NCI-H1417 treated with DMSO at 0.1 percent for 48 hours (cell line): ENCODE results near the gene FBRS.
"Not testable (repeated sequence)": the region's sequence is repeated elsewhere in the genome, so short reads cannot be mapped to it uniquely, and the experiment has no call there.

Source experiments
- DNase-seq: peaks from one replicate; lab custom pipeline; 2025; lab: John Stamatoyannopoulos, UW

Gene FBRS

GRCh38 chr16:30665155-30665829 lies 7.1 kb downstream of the FBRS start:
- no peak for DNase-seq

GRCh38 chr16:30665830-30666190 lies 7.6 kb downstream of the FBRS start:
- no peak for DNase-seq

- no peak for DNase-seq
These were observed 8.4 kb downstream of the FBRS start for GRCh38 chr16:30666681-30667080.

GRCh38 chr16:30667361-30667905 lies 9.2 kb downstream of the FBRS start:
- DNase-seq = no peak

GRCh38 chr16:30668393-30668792 lies 10.2 kb downstream of the FBRS start:
- no peak for DNase-seq

- DNase-seq = no peak
These were observed 11.0 kb downstream of the FBRS start for GRCh38 chr16:30669026-30669902.

GRCh38 chr16:30669903-30670824 lies 11.9 kb downstream of the FBRS start:
- no peak for DNase-seq

GRCh38 chr16:30675143-30675542 lies 16.9 kb downstream of the FBRS start:
- DNase-seq = no peak

GRCh38 chr16:30677931-30678585 lies 19.8 kb downstream of the FBRS start:
- DNase-seq = no peak

GRCh38 chr16:30678586-30678970 lies 20.3 kb downstream of the FBRS start:
- DNase-seq = no peak

- DNase-seq = no peak
These were observed 22.1 kb downstream of the FBRS start for GRCh38 chr16:30680326-30680725.

GRCh38 chr16:30688701-30689100 lies 30.5 kb downstream of the FBRS start:
- DNase-seq = no peak

GRCh38 chr16:30691907-30692306 lies 33.7 kb downstream of the FBRS start:
- DNase-seq = no peak

GRCh38 chr16:30692396-30693064 lies 34.3 kb downstream of the FBRS start:
- DNase-seq = no peak

- DNase-seq = no peak
These were observed 36.9 kb downstream of the FBRS start for GRCh38 chr16:30694926-30695693.

GRCh38 chr16:30696646-30697045 lies 38.4 kb downstream of the FBRS start:
- not testable (repeated sequence) for DNase-seq

- DNase-seq = no peak
These were observed 39.3 kb downstream of the FBRS start for GRCh38 chr16:30697264-30698138.

- peak; percentile 80 for DNase-seq
These were observed 40.0 kb downstream of the FBRS start for GRCh38 chr16:30698139-30698815.
